Colonic mucosa (tissue), 4 donors: ENCODE data around the gene SETBP1. TPM values are rescaled to one million over a fixed set of nuclear protein-coding genes. Genes with fewer than 3 reads are reported as not detected.

ENCODE experiments used
- DNase-seq: peaks from one replicate; pipeline ENCODE4 v3.0.0-alpha.2; 2020
- H3K27ac ChIP-seq: fragments of 200-600 bp; one replicate; pipeline ENCODE4 v1.8.0; 2021
- H3K27me3 ChIP-seq: fragments of 200-600 bp; one replicate; pipeline ENCODE4 v1.8.0; 2021
- H3K36me3 ChIP-seq: fragments of 200-600 bp; one replicate; pipeline ENCODE4 v1.8.0; 2021
- H3K4me1 ChIP-seq: fragments of 200-600 bp; one replicate; pipeline ENCODE4 v1.8.0; 2021; ENCODE audit warnings: mild to moderate bottlenecking
- H3K4me3 ChIP-seq: fragments of 200-600 bp; one replicate; pipeline ENCODE4 v1.8.0; 2021
- H3K9ac ChIP-seq, 2 donors: one replicate each; pipeline ENCODE4 v1.7.0; 2013; ENCODE audit warnings: control low read depth in 2 of 2, low read depth in 2 of 2, low read length in 2 of 2
- H3K9me3 ChIP-seq: fragments of 200-600 bp; one replicate; pipeline ENCODE4 v1.8.0; 2021
- intact Hi-C: fragments of 100-400 bp; cut with DNase I; formaldehyde crosslinking; loops from one replicate; pipeline ENCODE4 v1.14.1; 2022
- total RNA-seq, 2 donors: library from RNA; stranded (reverse); fragmentation: NEBNext Ultra II Directional in 1 of 2; extraction: Animal tissue kit (Norgen Biotek cat#: 25700) in 1 of 2; gene quantifications; one replicate each; pipeline ENCODE4 v1.2.1, GENCODE V29; 2021
- TF ChIP-seq, protein P1 (sequence below): fragments of 200-600 bp; IDR thresholded peaks from one replicate; pipeline ENCODE4 v1.8.0; 2022; ENCODE audit warnings: antibody characterized with exemption, mild to moderate bottlenecking
- donor health status: healthy.
- donor health status: DM: no; HTN: no; CAD: no.
- donor health status: DM: no; HTN: no; CAD: no.

SETBP1 gene
- total RNA-seq, 2 donors from 2014 or later, result 9.6 to 11.8 TPM

DNA sequence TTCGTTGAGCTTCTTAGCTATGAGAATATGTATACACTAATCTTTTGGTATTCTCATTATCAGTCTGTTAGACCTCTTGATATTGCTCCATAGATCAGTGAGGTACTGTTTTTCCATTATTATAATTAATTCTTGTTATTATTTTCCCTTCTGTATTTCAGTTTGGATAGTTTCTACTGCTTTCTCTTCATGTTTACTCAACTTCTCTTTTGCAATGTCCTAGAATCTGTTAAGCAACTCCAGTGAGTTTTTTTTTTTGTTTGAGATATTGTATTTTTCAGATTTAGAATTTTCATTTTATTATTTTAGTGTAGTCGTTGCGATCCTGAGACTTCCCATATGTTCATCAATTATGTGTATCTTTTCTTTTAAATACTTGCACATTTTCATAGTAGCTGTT, 260.8 kb downstream of the SETBP1 start:
- Histone ChIP-seq H3K4me1 (peaks cover 3% of the 10 kb centered on the region), H3K36me3 (no peaks in the 10 kb centered on the region), H3K9me3 (no peaks in the 10 kb centered on the region), H3K9ac (no peak overlapping the region), H3K27me3 (no peaks in the 10 kb centered on the region), H3K27ac (no peak overlapping the region), H3K4me3 (no peak overlapping the region)
- intact Hi-C loops, result no loop called here
- TF ChIP-seq, protein P1, sequence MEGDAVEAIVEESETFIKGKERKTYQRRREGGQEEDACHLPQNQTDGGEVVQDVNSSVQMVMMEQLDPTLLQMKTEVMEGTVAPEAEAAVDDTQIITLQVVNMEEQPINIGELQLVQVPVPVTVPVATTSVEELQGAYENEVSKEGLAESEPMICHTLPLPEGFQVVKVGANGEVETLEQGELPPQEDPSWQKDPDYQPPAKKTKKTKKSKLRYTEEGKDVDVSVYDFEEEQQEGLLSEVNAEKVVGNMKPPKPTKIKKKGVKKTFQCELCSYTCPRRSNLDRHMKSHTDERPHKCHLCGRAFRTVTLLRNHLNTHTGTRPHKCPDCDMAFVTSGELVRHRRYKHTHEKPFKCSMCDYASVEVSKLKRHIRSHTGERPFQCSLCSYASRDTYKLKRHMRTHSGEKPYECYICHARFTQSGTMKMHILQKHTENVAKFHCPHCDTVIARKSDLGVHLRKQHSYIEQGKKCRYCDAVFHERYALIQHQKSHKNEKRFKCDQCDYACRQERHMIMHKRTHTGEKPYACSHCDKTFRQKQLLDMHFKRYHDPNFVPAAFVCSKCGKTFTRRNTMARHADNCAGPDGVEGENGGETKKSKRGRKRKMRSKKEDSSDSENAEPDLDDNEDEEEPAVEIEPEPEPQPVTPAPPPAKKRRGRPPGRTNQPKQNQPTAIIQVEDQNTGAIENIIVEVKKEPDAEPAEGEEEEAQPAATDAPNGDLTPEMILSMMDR, result no peak
- DNase-seq, result no peak

DNA sequence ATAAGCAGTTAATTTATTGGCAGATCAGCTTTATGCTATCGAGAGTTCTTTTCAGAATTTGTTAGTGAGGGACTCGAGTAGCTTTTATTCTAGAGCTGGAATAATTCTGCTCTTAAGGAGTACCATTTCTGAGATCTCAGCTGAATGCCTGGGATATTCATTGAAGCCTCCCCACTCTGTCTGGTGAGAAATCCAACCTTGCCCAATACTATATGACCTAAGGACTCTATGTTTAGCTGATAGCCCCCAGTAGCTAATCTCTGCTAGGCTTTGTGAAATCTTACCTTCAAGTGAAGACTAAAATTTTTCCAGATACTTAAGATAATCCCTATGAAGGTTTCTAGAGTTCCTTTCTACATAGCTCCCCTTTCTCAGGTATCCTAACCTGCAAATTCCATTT, 261.4 kb downstream of the SETBP1 start:
- Histone ChIP-seq H3K4me1 (peaks cover 3% of the 10 kb centered on the region), H3K9ac (no peak overlapping the region), H3K36me3 (no peaks in the 10 kb centered on the region), H3K27ac (no peak overlapping the region), H3K4me3 (no peak overlapping the region), H3K27me3 (no peaks in the 10 kb centered on the region), H3K9me3 (no peaks in the 10 kb centered on the region)
- DNase-seq, result no peak
- TF ChIP-seq, protein P1, result no peak
- intact Hi-C loops, result no loop called here

DNA sequence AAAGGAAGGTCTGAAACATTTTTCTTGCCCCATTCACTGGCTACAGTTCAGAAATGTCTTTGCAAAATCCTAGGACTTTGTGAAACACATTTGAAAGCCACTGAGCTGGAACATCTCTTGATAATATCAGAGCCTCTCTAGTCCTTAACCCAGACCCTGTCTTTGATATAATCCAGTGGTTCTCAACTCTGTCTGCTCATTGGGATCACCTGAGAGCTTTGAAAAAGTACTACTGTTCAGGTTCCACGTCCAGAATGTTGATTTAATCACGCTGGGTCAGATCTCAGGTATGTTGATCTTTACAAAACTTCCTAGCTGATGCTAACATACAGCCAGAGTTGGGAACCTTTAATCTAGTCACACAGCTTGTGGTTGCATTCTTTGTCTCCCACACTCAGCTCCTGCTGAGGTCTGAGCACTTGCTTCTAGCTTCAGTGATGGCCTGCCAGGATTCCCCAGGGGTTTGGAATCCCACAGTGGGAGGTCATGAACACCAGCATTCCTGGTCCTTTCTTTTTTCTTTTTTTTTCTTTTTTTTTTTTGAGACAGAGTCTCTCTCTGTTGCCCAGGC, 262.7 kb downstream of the SETBP1 start:
- no peaks in the 10 kb centered on the region for H3K27me3 ChIP-seq
- H3K4me1 ChIP-seq, result no peaks in the 10 kb centered on the region
- no peak for DNase-seq
- intact Hi-C loops, result no loop called here
- H3K27ac ChIP-seq, result no peak overlapping the region
- no peaks in the 10 kb centered on the region for H3K36me3 ChIP-seq
- H3K9me3 ChIP-seq, result no peaks in the 10 kb centered on the region
- TF ChIP-seq, protein P1, result no peak
- H3K4me3 ChIP-seq, result no peak overlapping the region
- H3K9ac ChIP-seq, result no peak overlapping the region

DNA sequence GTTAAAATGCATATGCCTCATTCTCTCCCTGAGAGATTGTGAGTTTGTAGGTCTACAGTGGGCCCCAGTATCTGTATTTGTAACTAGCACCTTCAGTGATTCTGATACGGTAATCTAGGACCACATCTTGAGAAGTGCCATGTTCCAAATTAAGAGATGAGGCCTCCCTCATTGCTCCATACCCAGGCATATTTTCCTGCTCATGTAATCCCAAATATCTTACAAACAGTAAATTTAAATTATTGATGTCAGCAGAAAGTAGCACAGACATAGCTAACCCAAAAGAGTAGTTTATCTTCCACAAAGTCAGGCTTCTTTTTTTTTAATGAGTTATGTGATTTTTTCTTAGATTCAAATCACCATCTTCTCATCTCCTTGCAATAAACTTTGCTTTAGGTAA, 263.8 kb downstream of the SETBP1 start:
- H3K27me3 ChIP-seq, result no peaks in the 10 kb centered on the region
- intact Hi-C loops, result no loop called here

DNA sequence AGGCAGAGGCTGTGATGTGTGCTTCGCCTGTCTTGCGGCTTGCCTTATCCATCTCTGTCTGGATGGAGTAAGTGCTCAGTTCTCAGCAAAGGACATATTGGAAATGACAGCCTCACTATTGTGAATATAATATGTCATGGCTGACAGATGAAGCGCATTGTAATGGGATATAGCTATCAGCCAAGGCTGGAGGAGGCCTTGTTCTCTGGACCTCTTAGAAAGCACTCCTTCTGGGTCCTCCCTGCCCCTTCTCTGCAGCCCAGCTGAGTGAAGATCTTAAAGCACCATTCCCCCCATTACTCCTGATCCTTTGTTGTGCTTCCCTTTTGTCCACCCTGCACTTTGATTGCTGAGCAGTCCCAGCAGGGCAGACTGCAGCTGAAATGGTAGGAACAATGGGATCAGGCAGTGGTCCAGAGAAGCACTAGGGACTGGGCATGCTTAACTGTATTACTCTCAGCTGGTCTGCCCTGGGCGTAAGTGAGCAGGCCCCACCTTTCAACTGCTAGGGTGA, 265.3 kb downstream of the SETBP1 start:
- Histone ChIP-seq H3K4me1 (no peaks in the 10 kb centered on the region), H3K27ac (no peak overlapping the region), H3K4me3 (no peak overlapping the region), H3K9me3 (no peaks in the 10 kb centered on the region), H3K27me3 (no peaks in the 10 kb centered on the region), H3K36me3 (no peaks in the 10 kb centered on the region), H3K9ac (no peak overlapping the region)
- TF ChIP-seq, protein P1, result no peak
- no peak for DNase-seq
- intact Hi-C loops, result no loop called here

More for the DNA sequence above, 263.8 kb downstream of the SETBP1 start:
- TF ChIP-seq, protein P1, result no peak
- H3K9ac ChIP-seq, result no peak overlapping the region
- H3K4me3 ChIP-seq, result no peak overlapping the region
- no peak for DNase-seq
- no peaks in the 10 kb centered on the region for H3K4me1 ChIP-seq
- no peaks in the 10 kb centered on the region for H3K36me3 ChIP-seq
- H3K9me3 ChIP-seq, result no peaks in the 10 kb centered on the region
- H3K27ac ChIP-seq, result no peak overlapping the region
